ENCODE results near the gene RIPOR2. TPM values are rescaled to one million over a fixed set of nuclear protein-coding genes. Genes with fewer than 3 reads are reported as not detected.

RIPOR2 gene
- total and polyA plus RNA-seq, 10 of the 15 experiments (the other 5 are each of a cell fraction or from before 2014, with no cell fraction given), result 22.2 to 48.2 (median 34.7) TPM

DNA sequence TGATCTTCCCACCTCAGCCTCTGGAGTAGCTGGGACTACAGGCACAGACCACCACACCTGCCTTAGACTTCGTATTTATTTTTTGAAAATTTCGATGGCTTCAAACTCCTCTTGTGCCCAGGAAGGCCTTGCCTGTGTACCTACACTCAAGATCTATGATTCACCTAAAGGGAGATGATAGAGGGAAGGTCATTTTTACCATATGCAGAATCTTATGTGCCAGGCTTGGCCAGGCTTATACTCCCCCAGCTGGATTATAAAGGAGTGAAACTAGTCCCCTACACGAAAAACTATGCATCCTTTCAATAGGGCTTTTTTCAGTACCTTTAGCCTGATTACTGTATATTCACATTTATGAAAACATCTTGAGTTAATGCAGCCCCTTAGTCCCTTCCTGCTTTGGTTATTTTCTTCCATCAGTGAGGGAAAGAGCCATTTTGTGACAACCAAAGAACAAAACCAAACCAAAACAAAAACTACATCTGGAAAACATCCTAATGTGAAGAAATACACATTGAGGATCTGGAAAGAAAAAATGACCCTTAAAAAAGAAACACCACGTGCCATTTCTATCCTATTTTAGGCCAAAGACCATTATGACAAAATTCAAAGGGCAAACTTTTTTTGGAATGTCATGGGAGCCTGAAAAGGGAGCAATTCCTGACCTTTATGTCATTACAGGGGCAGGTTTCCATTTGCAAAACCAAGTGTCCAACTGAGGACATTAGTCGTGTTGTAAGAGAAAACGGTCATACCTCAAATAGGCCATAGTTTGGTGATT is 34.7 kb downstream of the RIPOR2 start:
- CTCF ChIA-PET, result interaction anchor here (1.2 to 3.4 kb wide), 3 partner anchors 8 to 91 kb away, joined by 3 to 15 read pairs (median 15); no protein-coding TSS in a partner anchor
- no peaks in the 10 kb centered on the region; the same call in 2 of the 3 replicates for H3K9me3 ChIP-seq (replicated peaks; ENCODE audit: control insufficient read depth, insufficient read depth, low read length)
- no peaks in the 10 kb centered on the region for H3K79me2 ChIP-seq (ENCODE audit: control insufficient read depth, insufficient read depth, low read length)
- no peaks in the 10 kb centered on the region for H3K4me1 ChIP-seq (ENCODE audit: control insufficient read depth, insufficient read depth, low read length)
- TF ChIP-seq CHD2 (IDR thresholded peaks at IDR 0.05; ENCODE audit: borderline replicate concordance, low read depth, low read length) (no peak), TBL1XR1 (IDR thresholded peaks at IDR 0.05; ENCODE audit: low read depth, low read length) (no peak), ZZZ3 (IDR thresholded peaks at IDR 0.05; ENCODE audit: control insufficient read depth, insufficient read length, low read depth) (no peak), DPF2 (IDR thresholded peaks at IDR 0.05) (no peak), BCL11A (IDR thresholded peaks at IDR 0.05; ENCODE audit: low read depth, low read length) (no peak), TAF1 (IDR thresholded peaks at IDR 0.05; ENCODE audit: borderline replicate concordance, low read depth, low read length) (no peak), RUNX3 (IDR thresholded peaks at IDR 0.05; ENCODE audit: low read length) (no peak), MYC (IDR thresholded peaks at IDR 0.05; ENCODE audit: insufficient read depth, insufficient read length, insufficient replicate concordance, low read length, severe bottlenecking) (no peak), SREBF2 (IDR thresholded peaks at IDR 0.05; ENCODE audit: low read length) (no peak), SUPT20H (IDR thresholded peaks at IDR 0.05; ENCODE audit: borderline replicate concordance, control insufficient read depth, low read depth, low read length) (no peak), ZNF24 (IDR thresholded peaks at IDR 0.05) (no peak)
- intact Hi-C loops (cut with micrococcal nuclease; ENCODE audit: unreplicated experiment), result no loop called here
- no peaks in the 10 kb centered on the region; a peak in 2 of 4 replicates for H3K36me3 ChIP-seq (ENCODE audit: control insufficient read depth in 2 of 2, insufficient read depth in 2 of 2, low read length in 1 of 2)
- H3K4me3 ChIP-seq, result no peak overlapping the region
- RAD21 ChIA-PET (ENCODE audit: unreplicated experiment), result no interaction called here
- POLR2A ChIA-PET, result interaction anchor here (0.5 to 0.8 kb wide), 3 partner anchors 13 to 602 kb away, joined by 3 to 5 read pairs (median 3); no protein-coding TSS in a partner anchor
- SMC1A ChIA-PET (ENCODE audit: uncharacterized antibody, unreplicated experiment), result interaction anchor here (1.1 to 3.2 kb wide), 4 partner anchors 10 to 117 kb away, joined by 3 to 29 read pairs (median 9); no protein-coding TSS in a partner anchor
- no peak overlapping the region for H3K27ac ChIP-seq (ENCODE audit: control insufficient read depth, insufficient read depth)
- H4K20me1 ChIP-seq (ENCODE audit: control insufficient read depth, insufficient read depth), result peaks cover 3% of the 10 kb centered on the region; the same call in 1 of the 2 replicates
- in situ Hi-C loops (cut with MboI), result no loop called here
- no peak overlapping the region for H3K4me2 ChIP-seq (ENCODE audit: control insufficient read depth, insufficient read depth)
- 20% methylated on average over 6 of the region's 6 CpGs for WGBS (ENCODE audit: insufficient coverage, insufficient replicate concordance, low lambda C conversion rate, missing lambda C conversion rate)
- BruUV-seq (replicated peaks), result no TSS peak
- H2AFZ ChIP-seq (ENCODE audit: control insufficient read depth, low read depth, low read length), result no peak overlapping the region
- ATAC-seq, result no peak
- FAIRE-seq, result no peak
- no peak overlapping the region for H3K9ac ChIP-seq (ENCODE audit: control insufficient read depth, insufficient read depth, low read length)
- no peak for DNase-seq (ENCODE audit: low read depth, low spot score)
- no peaks in the 10 kb centered on the region for H3K27me3 ChIP-seq (replicated peaks in 1 of 2; ENCODE audit: control insufficient read depth in 2 of 2, insufficient read depth in 2 of 2, low read length in 1 of 2)
